Measurements from ENCODE around the gene PARVA. TPM values are rescaled to one million over a fixed set of nuclear protein-coding genes. Genes with fewer than 3 reads are reported as not detected.

Gene PARVA
- total RNA-seq, 1 donor from 2014 or later: 105 TPM

GRCh38 chr11:12430954-12431595 lies 53.7 kb downstream of the PARVA start:
- peak; percentile 64 for DNase-seq (ENCODE audit: low spot score)

- DNase-seq (ENCODE audit: low spot score): no peak
Observed at GRCh38 chr11:12432507-12432906, 55.1 kb downstream of the PARVA start.

GRCh38 chr11:12433121-12433520 lies 55.8 kb downstream of the PARVA start:
- DNase-seq (ENCODE audit: low spot score): no peak

GRCh38 chr11:12433571-12434324 lies 56.4 kb downstream of the PARVA start:
- DNase-seq (ENCODE audit: low spot score): no peak

- DNase-seq (ENCODE audit: low spot score): no peak
Observed at GRCh38 chr11:12434325-12434654, 56.9 kb downstream of the PARVA start.

GRCh38 chr11:12435264-12435663 lies 57.9 kb downstream of the PARVA start:
- DNase-seq (ENCODE audit: low spot score): no peak

- DNase-seq (ENCODE audit: low spot score): no peak
Observed at GRCh38 chr11:12436266-12436665, 58.9 kb downstream of the PARVA start.

GRCh38 chr11:12438291-12438690 lies 60.9 kb downstream of the PARVA start:
- no peak for DNase-seq (ENCODE audit: low spot score)

GRCh38 chr11:12439615-12440014 lies 62.2 kb downstream of the PARVA start:
- DNase-seq (ENCODE audit: low spot score): no peak

GRCh38 chr11:12440565-12440964 lies 63.2 kb downstream of the PARVA start:
- no peak for DNase-seq (ENCODE audit: low spot score)

GRCh38 chr11:12441231-12441861 lies 64.0 kb downstream of the PARVA start:
- DNase-seq (ENCODE audit: low spot score): no peak

GRCh38 chr11:12444601-12445000 lies 67.2 kb downstream of the PARVA start:
- no peak for DNase-seq (ENCODE audit: low spot score)

GRCh38 chr11:12445001-12445400 lies 67.6 kb downstream of the PARVA start:
- no peak for DNase-seq (ENCODE audit: low spot score)

- DNase-seq (ENCODE audit: low spot score): no peak
Observed at GRCh38 chr11:12446863-12447262, 69.5 kb downstream of the PARVA start.

GRCh38 chr11:12448131-12448939 lies 71.0 kb downstream of the PARVA start:
- DNase-seq (ENCODE audit: low spot score): no peak

- no peak for DNase-seq (ENCODE audit: low spot score)
Observed at GRCh38 chr11:12449961-12450715, 72.8 kb downstream of the PARVA start.

GRCh38 chr11:12451179-12451814 lies 73.9 kb downstream of the PARVA start:
- no peak for DNase-seq (ENCODE audit: low spot score)

- no peak for DNase-seq (ENCODE audit: low spot score)
Observed at GRCh38 chr11:12453243-12453642, 75.9 kb downstream of the PARVA start.

GRCh38 chr11:12454782-12455181 lies 77.4 kb downstream of the PARVA start:
- DNase-seq (ENCODE audit: low spot score): no peak

- no peak for DNase-seq (ENCODE audit: low spot score)
Observed at GRCh38 chr11:12455938-12456337, 78.6 kb downstream of the PARVA start.

Measured in mucosa of gallbladder (tissue), 1 donor.